HG02852 (cell line): Measurements from ENCODE around the gene HMX2.

Experiments
- ATAC-seq: cut with Tn5 transposase; IDR thresholded peaks from one replicate; pipeline ENCODE4 v1.9.1; 2021; ENCODE audit warnings: mild to moderate bottlenecking, moderate library complexity; ENCODE audit not compliant: unreplicated experiment

Gene HMX2

GRCh38 chr10:123139165-123139520, 8.8 kb upstream of the HMX2 start:
- no peak for ATAC-seq

GRCh38 chr10:123139521-123140163, 8.3 kb upstream of the HMX2 start:
- no peak for ATAC-seq

GRCh38 chr10:123140164-123140982, 7.6 kb upstream of the HMX2 start:
- ATAC-seq = no peak

- ATAC-seq = no peak
These were observed 6.9 kb upstream of the HMX2 start for GRCh38 chr10:123140983-123141390.

GRCh38 chr10:123141791-123142700, 5.9 kb upstream of the HMX2 start:
- no peak for ATAC-seq

GRCh38 chr10:123142701-123143161, 5.2 kb upstream of the HMX2 start:
- no peak for ATAC-seq

GRCh38 chr10:123143162-123143824, 4.6 kb upstream of the HMX2 start:
- no peak for ATAC-seq

- no peak for ATAC-seq
These were observed 4.1 kb upstream of the HMX2 start for GRCh38 chr10:123143825-123144168.

- no peak for ATAC-seq
These were observed 3.0 kb upstream of the HMX2 start for GRCh38 chr10:123144697-123145541.

GRCh38 chr10:123145542-123146012, 2.4 kb upstream of the HMX2 start:
- ATAC-seq = no peak

- ATAC-seq = no peak
These were observed 1.7 kb upstream of the HMX2 start for GRCh38 chr10:123146013-123146893.

- ATAC-seq = no peak
These were observed 872 bp upstream of the HMX2 start for GRCh38 chr10:123146894-123147634.

- no peak for ATAC-seq
These were observed 652 bp downstream of the HMX2 start for GRCh38 chr10:123148414-123149161.

- no peak for ATAC-seq
These were observed 1.2 kb downstream of the HMX2 start for GRCh38 chr10:123149162-123149567.

GRCh38 chr10:123149568-123150270, 1.8 kb downstream of the HMX2 start:
- ATAC-seq = no peak

GRCh38 chr10:123150271-123150985, 2.5 kb downstream of the HMX2 start:
- no peak for ATAC-seq
